GM18498 (cell line): ENCODE data around the gene KLK15.

Source experiments
- ATAC-seq: cut with Tn5 transposase; IDR thresholded peaks from one replicate; pipeline ENCODE4 v1.9.1; 2021; ENCODE audit warnings: mild to moderate bottlenecking, moderate library complexity; ENCODE audit not compliant: unreplicated experiment

Gene KLK15

GRCh38 chr19:50833117-50833801 lies at the start of gene KLK15:
Gene KLK15, minus strand, starts transcription at chr19:50833574. Its CDS starts 2,082 bp downstream, at chr19:50831492.
- no peak for ATAC-seq

- ATAC-seq = no peak
These were observed 48.8 kb upstream of the KLK15 start for GRCh38 chr19:50882188-50882587.

GRCh38 chr19:50880241-50880640 lies 46.9 kb upstream of the KLK15 start:
- ATAC-seq = no peak

- no peak for ATAC-seq
These were observed 45.5 kb upstream of the KLK15 start for GRCh38 chr19:50878851-50879250.

- ATAC-seq = no peak
These were observed 44.0 kb upstream of the KLK15 start for GRCh38 chr19:50877338-50877737.

GRCh38 chr19:50876456-50876855 lies 43.1 kb upstream of the KLK15 start:
- ATAC-seq = no peak

- ATAC-seq = no peak
These were observed 42.5 kb upstream of the KLK15 start for GRCh38 chr19:50875795-50876422.

GRCh38 chr19:50874211-50874610 lies 40.8 kb upstream of the KLK15 start:
- no peak for ATAC-seq

- ATAC-seq = no peak
These were observed 39.7 kb upstream of the KLK15 start, which contains the start of gene KLK2 for GRCh38 chr19:50873056-50873455. Gene KLK2, plus strand, starts transcription at chr19:50873439. Its CDS starts 35 bp downstream, at chr19:50873474.

- ATAC-seq = no peak
These were observed 37.2 kb upstream of the KLK15 start for GRCh38 chr19:50870417-50871089.

- no peak for ATAC-seq
These were observed 36.1 kb upstream of the KLK15 start for GRCh38 chr19:50869479-50869878.

- ATAC-seq = no peak
These were observed 28.3 kb upstream of the KLK15 start for GRCh38 chr19:50861496-50862286.

GRCh38 chr19:50861010-50861409 lies 27.6 kb upstream of the KLK15 start:
- no peak for ATAC-seq

- no peak for ATAC-seq
These were observed 26.5 kb upstream of the KLK15 start for GRCh38 chr19:50859849-50860248.

GRCh38 chr19:50858886-50859285 lies 25.5 kb upstream of the KLK15 start:
- ATAC-seq = no peak

GRCh38 chr19:50857366-50857765 lies 24.0 kb upstream of the KLK15 start:
- no peak for ATAC-seq

- no peak for ATAC-seq
These were observed 21.4 kb upstream of the KLK15 start, which contains the start of gene KLK3 for GRCh38 chr19:50854636-50855410. Gene KLK3, plus strand, starts transcription at chr19:50854915. Its CDS starts 41 bp downstream, at chr19:50854956.

- ATAC-seq = no peak
These were observed 18.2 kb upstream of the KLK15 start for GRCh38 chr19:50851620-50852019.

- no peak for ATAC-seq
These were observed 17.4 kb upstream of the KLK15 start for GRCh38 chr19:50850738-50851137.

- no peak for ATAC-seq
These were observed 11.0 kb upstream of the KLK15 start for GRCh38 chr19:50844296-50844935.
